ENCODE data around the gene C6. TPM values are rescaled to one million over a fixed set of nuclear protein-coding genes. Genes with fewer than 3 reads are reported as not detected.

C6 gene
- total RNA-seq, 4 donors from 2014 or later = 9.8 to 58.8 (median 52.3) TPM

GRCh38 chr5:41243558-41243957 is 30.2 kb upstream of the C6 start:
- TF ChIP-seq CTCF (IDR thresholded peaks at IDR 0.05; ENCODE audit: low read depth) = no peak

GRCh38 chr5:41240985-41241384 is 27.7 kb upstream of the C6 start:
- no peak for TF ChIP-seq CTCF (IDR thresholded peaks at IDR 0.05; ENCODE audit: low read depth)

GRCh38 chr5:41240390-41240789 is 27.1 kb upstream of the C6 start:
- TF ChIP-seq CTCF (IDR thresholded peaks at IDR 0.05; ENCODE audit: low read depth) = no peak

DNA sequence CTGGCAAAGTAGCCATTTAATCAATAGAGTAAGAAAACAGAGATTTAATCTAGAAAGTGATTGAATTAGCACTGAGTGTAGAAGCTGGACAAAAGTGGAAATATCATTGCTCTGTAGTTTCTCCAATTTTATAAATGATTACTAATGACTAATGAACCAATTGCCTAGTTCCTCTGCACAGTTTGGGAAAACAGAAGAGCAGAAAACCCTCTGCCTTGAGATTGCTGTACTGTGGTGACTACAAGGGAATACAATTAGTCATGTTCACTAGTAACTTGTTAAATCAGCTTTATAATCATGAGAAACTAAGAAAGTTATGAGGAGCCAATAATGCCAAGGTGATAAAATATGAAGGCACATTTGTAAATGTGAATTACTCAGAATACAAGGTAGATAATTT is 21.1 kb upstream of the C6 start:
- no peak for TF ChIP-seq CTCF (IDR thresholded peaks at IDR 0.05; ENCODE audit: low read depth)

DNA sequence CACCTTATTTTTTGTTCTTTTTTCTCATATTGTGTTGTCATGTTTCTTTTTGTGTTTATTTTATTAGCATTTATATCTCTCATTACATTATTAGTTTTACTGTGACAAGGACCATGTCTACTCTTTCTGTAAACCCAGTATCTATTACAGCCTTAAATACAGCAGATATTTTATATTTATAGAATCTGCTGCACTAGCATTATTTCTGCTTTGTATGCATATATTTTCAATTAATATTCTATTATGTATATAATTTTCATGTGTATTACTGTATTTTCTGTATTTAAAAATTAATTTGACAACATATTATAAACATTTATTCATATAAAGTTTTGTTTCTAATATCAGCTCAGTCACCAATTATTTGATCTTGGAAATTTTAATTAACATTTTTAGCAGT is 19.5 kb upstream of the C6 start:
- no peak for TF ChIP-seq CTCF (IDR thresholded peaks at IDR 0.05; ENCODE audit: low read depth)

GRCh38 chr5:41223962-41224361 is 10.6 kb upstream of the C6 start:
- no peak for TF ChIP-seq CTCF (IDR thresholded peaks at IDR 0.05; ENCODE audit: low read depth)

DNA sequence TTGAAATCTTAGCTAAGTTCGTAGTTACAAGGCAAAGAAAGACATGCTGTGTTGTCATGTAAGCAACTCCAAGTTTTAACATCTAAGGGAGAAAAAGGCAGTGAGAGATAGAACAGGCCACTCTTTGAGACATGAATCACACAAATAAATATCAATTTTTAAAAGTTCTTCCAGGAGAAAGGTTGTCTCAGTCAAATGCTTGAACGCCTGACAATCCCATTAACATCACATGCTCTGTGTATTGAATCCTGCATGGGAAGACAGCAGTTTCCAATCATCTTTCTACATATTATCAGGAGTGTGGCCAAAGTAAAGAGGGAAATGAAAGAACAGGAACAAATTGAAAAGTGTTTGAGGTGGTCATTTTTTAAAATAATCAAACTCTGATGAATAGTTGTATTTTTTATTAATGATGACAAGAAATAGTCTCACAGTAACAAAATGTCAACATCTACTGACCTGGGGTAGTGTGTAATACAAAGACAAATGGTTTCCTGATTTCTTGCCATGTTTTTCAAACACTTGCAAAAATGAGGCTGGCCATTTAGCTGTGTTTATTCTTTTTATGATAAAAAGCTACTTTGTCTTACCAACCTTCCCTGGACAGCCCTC is 6.4 kb upstream of the C6 start:
- TF ChIP-seq CTCF (IDR thresholded peaks at IDR 0.05; ENCODE audit: low read depth) = no peak

All from subcutaneous adipose tissue (tissue), 4 donors.